HG02759 (cell line): ENCODE results near the gene ALDH4A1.
"Not testable (repeated sequence)": the region's sequence is repeated elsewhere in the genome, so short reads cannot be mapped to it uniquely, and the experiment has no call there.

ENCODE experiments used
- ATAC-seq: cut with Tn5 transposase; IDR thresholded peaks from one replicate; pipeline ENCODE4 v1.9.1; 2021; ENCODE audit warnings: mild to moderate bottlenecking, moderate library complexity; ENCODE audit not compliant: unreplicated experiment

ALDH4A1 gene

GRCh38 chr1:18858070-18858688, 44.2 kb downstream of the ALDH4A1 start:
- no peak for ATAC-seq

GRCh38 chr1:18856435-18856834, 45.9 kb downstream of the ALDH4A1 start:
- no peak for ATAC-seq

GRCh38 chr1:18855573-18855972, 46.8 kb downstream of the ALDH4A1 start:
- ATAC-seq = no peak

GRCh38 chr1:18854331-18855025, 47.9 kb downstream of the ALDH4A1 start:
- ATAC-seq = no peak

GRCh38 chr1:18852501-18852900, 49.9 kb downstream of the ALDH4A1 start:
- no peak for ATAC-seq

- ATAC-seq = no peak
Measured at GRCh38 chr1:18849261-18849711, 53.1 kb downstream of the ALDH4A1 start.

GRCh38 chr1:18847723-18848122, 54.6 kb downstream of the ALDH4A1 start:
- not testable (repeated sequence) for ATAC-seq

GRCh38 chr1:18840145-18840544, 62.2 kb downstream of the ALDH4A1 start:
- ATAC-seq = no peak

- no peak for ATAC-seq
Measured at GRCh38 chr1:18836654-18837053, 65.7 kb downstream of the ALDH4A1 start.

- ATAC-seq = not testable (repeated sequence)
Measured at GRCh38 chr1:18832319-18832718, 70.0 kb downstream of the ALDH4A1 start.

GRCh38 chr1:18831656-18832055, 70.7 kb downstream of the ALDH4A1 start:
- no peak for ATAC-seq

GRCh38 chr1:18830596-18830995, 71.8 kb downstream of the ALDH4A1 start:
- ATAC-seq = no peak

GRCh38 chr1:18829671-18830070, 72.7 kb downstream of the ALDH4A1 start:
- no peak for ATAC-seq

GRCh38 chr1:18828224-18828623, 74.1 kb downstream of the ALDH4A1 start:
- no peak for ATAC-seq

GRCh38 chr1:18823438-18823837, 78.9 kb downstream of the ALDH4A1 start:
- no peak for ATAC-seq
